Stimulated activated CD4-positive, alpha-beta T cell treated with anti-CD3 and anti-CD28 coated beads, Interleukin-2, amount 100 ng/mL, for 48 hours (primary cell): ENCODE measurements around the gene FSTL4.
"Not testable (repeated sequence)": the region's sequence is repeated elsewhere in the genome, so short reads cannot be mapped to it uniquely, and the experiment has no call there.

ENCODE experiments used
- DNase-seq, 2 donors: peaks; one replicate each; pipeline ENCODE4 v3.0.0-alpha.2; 2020

The FSTL4 gene

DNA sequence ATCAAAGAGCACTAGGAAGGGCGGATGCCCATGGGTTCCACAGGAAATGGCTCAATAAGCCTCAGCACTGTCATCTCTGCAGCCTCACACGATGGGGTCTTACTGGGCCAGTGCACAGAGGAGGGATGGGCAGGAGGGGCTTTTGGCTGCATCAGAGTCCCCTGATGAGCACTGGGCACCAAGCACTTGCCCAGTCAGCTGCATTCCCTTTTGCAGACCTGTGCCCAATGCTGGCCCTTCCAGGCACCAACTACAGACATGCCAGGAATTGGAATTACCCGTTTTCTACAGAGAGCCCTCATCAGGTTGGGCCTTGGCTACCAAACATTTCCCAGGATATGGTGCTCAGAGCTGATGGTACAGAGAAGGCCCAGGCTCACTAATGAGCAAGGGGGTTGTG, 378.1 kb downstream of the FSTL4 start:
- no peak for DNase-seq

DNA sequence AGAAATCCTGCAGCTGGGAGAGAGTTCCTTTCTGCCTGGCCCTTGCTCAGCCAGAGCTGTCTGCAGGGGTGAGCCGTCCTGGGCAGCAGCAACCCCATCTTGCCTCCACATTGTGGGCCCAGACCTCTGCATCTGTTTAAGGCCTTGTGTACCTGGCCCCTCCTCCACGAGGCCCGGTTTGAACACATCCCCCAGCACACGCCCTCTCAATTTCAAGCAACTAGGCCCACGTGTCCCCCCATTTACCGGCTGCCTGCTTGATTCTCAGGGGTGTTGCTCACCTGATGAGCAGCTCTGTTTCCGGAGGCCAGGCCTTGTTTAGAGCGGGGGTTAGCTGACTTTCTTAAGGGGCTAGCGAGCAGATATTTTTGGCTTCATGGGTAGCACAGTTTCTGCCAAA, 378.7 kb downstream of the FSTL4 start:
- no peak for DNase-seq

DNA sequence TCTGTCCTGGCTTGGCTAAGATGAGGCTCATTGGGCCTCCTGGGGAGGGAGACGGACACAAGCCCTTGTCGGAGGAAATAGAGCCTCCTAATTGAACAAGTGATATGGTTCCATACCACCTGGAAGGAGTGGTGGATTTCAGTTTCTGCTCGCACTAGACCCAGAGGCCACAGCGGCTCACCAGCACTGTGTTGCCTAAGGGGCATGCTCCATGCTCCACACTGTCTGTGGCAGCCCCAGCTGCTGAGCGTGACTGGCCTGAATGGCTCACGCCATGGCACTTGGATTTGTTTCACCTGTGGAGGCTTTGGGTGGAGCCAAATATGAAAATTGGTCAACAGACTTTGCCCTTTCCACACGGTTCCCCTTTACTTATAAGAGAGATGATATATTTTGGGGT, 379.4 kb downstream of the FSTL4 start:
- no peak for DNase-seq

DNA sequence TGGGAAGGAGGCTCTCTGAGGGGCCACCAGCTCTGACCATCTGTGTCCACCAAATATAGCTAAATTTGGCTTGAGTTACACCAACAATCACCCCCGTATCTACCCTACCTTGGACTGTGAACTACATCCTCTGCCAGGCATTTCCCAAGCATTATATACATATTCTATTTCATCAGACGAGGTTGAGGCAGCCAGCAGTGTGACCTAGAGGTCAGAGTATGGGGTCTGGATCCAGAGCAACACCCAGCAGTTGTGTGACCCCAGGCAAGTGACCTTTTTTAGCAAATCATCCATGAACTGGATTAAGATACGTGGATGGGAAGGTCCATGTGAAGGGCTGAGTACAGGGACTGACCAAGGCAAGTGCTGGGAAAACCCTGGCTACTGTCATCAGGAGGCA, 379.9 kb downstream of the FSTL4 start:
- DNase-seq: no peak

DNA sequence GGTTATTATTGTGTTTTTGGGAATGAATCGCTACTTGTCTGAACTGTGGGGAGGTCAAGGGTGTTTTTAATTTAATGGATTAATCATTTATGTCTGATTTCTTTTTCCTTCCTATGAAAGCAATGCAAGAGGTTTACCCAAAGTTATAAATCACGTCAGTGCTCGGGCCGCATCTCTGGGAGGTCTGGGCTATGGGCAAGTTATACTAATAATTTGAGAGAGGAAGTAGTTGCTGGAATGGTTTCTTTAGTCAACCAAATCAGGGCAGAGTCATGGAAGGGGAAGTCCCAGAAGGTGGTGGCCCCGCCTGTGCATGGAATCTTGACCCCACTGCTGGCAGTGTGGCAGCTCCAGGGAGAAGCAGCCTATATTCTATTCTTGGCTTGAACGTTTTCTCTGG, 380.3 kb downstream of the FSTL4 start:
- no peak for DNase-seq

DNA sequence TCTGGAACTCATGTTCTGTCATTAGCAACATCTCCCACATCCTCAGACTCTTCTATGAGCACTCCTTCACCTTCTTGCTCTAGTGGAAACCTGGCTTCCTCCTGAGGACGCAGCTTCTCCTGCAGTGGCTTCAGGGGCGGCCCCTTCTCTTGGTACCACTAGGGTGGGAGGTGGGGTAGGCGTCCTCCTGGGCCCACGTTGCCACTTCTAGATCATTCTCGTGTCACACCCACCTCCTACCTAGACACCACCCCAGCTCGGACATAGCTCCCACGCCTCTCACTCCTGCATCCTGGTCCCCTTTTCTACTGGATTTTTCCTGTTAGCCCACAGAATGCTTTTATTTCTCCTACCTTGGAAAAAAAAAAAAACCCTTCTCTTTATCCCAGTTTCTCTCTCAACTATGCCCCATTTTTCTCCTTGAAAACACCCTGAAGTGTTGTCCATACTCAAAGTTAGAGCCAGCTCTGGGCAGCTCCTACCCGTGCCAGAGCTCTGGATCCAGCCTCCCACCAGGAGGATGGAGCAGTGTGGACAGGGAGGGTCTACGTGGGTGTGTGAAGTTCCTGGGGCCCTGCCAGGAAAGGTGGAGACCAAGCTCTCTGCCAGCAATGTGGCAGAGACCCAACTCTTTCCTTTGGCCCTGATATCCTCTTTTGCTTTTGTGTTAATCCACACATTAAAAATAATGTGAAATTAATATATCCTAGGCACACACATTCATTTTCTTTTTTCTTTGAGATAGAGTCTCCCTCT, 381.3 kb downstream of the FSTL4 start:
- no peak for DNase-seq

DNA sequence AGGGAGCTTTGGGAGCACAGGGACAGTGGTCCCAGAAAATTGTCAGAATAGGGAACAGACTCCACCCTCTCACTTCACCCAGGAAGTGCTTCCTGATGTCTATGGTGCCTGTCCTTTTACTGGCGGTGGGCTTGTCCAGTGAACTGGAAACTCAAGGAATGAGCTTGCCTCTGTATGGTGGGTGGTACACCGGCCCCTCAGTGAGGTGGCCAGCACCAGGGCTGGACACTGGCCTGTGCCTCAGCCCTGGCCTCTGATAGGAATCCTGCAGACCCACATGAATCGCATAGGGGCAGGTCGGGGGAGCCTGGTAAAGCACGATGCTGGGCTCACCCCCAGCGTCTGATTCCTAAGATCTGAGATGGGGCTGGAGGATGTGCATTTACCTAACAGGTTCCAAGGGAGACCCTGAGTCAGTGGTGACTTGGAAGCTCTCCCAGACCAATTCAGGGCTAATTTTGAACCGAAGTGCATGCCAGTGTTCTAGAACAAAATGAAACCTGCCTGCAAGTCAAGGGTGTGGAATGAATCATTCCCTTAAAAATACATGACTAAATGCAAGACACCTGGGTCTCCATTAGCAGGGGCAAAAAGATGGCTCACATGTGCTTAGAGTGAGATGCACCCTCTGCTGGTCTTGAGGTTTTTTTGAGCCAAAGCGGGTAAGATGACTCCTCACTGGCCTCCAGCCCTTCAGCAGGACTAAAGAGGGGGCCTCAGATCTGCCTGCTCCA, 382.2 kb downstream of the FSTL4 start:
- DNase-seq: no peak

DNA sequence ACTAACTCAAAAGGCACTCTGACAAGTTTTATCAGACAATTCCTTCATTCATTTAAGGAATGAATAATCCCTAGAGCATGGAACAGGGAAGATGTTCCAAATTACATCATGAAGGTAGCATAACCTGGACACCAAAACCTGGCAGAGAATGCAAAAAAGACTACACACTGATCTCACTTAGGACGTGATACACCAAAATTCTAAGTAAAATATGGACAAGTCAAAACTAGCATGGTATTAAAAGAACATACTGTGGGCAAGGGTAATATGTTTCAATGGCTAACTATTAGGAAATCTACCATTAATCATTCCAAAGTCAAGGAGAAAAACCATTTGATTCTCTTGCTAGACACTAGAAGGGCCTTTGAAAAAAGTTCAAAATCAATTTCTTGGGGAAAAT, 384.0 kb downstream of the FSTL4 start:
- no peak for DNase-seq

DNA sequence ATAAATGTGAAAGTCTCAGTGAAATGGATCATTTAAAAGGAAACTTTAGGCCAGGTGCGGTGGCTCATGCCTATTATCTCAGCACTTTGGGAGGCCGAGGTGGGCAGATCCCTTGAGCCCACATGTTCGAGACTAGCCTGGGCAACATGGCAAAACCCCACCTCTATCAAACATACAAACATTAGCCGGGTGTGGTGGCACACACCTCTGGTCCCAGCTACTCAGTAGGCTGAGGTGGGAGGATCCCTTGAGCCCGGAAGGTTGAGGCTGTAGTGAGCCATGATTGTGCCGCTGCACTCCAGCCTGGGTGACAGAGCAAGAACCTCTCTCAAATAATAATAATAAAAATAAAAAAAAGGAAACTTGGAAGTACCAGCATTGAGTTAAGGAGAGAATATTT, 384.4 kb downstream of the FSTL4 start:
- no peak for DNase-seq

DNA sequence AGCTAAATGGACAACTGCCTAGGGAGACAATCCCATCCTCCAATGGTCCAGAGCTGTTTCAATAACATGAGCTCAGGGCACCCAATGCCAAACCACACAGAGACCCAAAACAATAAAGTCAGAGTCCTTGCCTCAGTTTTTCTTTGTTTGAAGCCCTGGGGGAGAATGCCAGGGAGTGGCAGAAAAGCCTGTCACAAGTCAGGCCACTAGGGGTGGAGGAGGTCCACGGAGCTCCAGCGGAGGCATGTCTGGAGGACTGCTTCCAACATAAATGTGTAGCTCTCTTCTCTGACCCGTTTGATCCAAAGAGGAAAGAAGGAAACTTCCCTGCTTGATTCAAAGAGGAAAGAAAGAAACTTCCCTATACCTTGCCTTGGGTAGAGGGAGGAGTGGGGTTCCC, 385.3 kb downstream of the FSTL4 start:
- DNase-seq: no peak

DNA sequence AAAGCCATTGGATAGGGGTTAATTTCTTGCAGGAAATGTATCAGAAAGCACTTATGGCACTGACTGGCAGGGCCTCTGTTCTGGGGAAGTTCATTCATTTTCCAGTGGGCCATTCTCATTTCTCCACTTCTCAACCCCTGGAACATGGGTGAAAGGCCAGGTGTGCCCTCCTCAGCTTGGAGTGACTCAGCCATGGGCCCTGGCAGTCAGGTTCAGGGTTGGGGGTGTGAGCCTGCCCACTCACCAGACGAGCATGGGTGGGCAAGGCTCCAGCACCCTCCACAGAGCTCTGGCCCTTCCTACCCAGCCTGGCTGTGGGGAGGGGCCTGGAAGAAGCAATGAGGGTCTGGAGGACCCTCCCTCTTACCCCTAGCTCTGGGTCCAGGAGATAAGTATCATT, 386.2 kb downstream of the FSTL4 start:
- DNase-seq: no peak

DNA sequence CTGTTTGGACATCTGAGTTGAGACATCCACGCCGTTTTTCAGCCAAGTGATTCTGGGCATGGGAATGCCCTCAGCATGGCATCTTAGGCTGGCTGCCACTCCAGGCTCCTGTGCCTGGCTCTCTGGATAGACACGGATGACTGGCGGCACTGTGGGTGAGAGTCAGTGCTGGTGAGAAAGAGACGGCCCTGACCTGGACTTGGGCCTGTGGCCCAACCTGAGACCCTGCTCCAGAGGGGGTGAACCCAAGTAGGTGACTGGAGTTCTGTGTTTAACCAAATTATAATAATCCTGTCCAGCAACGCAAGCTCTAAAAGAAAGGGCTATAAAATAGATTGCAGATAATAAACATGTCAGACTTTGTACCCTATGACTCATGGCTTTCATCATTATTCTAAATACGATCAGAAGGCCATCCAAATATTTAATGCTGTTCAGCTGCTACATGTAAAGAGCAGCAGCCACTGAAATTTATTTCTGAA, 386.6 kb downstream of the FSTL4 start:
- no peak for DNase-seq

DNA sequence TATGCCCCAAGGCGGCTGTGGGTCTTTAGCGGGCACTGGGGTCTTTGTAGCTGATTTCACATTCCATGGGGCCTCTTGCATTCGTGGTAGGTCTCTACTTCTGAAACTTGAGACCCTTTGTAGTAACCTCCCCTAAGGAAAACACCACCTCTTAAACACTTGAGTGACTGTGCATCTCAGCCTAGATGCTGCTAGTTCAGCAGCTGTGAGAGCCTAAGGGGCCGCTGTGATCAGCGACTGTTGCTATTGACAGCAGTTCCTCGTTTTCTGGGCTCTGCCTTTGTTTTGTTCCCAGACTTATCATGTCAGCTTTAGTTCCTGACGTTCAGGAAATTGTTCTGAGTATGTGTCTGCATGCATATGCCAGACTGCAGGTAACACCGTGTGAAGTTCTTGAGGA, 389.4 kb downstream of the FSTL4 start:
- no peak for DNase-seq

DNA sequence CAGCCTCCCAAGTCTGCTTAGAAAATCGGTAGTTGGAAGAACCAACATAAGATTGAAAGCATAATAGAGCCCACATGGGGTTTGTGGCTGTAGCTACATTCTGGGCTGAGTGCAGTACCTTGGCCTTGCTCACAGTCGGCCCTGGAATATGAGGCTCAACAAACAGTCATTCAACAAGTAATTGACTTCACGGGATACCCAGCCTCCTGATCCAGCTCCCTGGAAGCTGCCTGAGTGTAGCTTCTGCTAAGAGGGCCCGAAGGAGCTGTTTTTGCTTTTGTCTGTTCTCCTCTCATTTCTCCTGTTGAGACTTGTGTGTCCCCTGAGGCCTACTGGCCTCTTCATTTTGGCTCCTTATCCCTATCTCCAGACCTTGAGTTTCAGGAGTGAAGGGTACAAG, 389.8 kb downstream of the FSTL4 start:
- no peak for DNase-seq

DNA sequence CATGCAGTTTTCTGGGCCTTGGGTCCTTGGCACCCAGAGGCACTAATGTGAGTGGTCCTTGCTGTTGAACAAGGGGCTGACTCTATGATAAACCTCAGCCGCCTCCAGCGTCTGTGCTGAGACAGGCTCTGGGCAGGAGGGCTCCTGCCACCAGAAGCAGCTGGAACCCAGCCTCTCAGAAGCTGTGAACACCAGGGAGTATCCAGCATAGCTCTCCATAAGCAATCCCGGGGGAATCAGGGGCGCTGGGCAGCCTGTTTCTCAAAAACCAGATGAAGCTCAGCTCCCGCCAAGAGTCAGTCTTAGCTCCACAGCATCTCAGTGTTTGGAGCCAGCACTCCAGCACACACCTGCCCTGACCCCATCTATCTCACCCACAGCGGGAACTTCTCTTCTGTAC, 390.3 kb downstream of the FSTL4 start:
- no peak for DNase-seq

DNA sequence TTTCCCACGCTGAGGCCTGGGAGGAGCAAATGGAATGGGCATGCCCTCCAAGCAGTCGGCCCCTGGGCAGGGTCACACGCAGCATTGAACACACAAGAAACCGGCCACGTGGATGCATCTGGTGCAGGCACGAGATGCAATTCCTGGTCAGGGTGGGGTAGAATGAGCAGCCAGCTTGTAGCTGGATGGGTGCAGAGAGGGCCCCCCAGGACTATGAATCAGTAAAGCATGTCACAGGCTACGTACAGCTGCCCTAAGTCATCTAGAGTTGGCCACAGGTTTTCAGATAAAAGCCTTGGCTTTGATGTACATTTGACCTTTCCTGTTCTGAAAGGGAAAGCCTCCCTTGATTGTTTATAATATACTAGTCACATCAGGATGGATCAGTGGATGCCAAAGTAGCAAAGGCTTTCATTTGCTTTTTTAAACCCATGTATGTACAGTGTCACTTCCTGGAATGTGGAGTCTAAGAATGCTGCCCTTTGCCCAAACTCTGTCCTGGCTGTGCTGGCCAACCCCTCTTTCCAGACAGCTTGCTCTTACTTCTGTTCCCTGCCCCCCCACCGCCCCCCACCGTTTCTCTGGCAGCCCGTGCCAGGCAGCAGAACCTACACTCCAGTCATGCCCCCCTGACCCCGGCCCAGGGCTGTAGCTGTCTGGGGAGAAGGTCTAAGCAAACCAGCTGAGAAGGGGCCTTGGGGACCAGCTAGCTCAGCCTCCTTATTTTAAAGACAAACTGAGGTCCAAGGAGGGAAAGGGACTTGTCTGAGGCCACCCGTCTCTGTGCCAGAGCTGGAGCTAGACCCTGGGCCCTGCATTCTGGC, 391.3 kb downstream of the FSTL4 start:
- DNase-seq: no peak

DNA sequence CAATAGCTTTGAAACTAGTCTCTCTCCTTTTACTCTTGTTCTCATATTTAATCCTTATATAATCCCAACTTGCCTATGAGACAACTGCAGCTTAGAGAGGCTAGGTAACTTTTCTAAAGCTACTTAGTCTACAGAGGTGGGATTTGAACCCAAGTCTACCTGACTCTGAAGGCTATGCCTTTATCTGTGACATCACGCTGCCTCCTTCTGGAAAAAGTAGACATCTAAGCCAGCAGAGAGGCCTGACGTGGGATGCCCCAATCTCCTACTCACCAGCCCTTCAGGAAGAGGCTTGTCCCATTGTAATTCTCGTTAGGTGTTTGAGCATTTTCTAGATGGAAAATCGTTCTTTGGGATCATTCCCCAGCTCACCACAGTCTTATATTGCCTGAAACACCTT, 393.0 kb downstream of the FSTL4 start:
- no peak for DNase-seq

DNA sequence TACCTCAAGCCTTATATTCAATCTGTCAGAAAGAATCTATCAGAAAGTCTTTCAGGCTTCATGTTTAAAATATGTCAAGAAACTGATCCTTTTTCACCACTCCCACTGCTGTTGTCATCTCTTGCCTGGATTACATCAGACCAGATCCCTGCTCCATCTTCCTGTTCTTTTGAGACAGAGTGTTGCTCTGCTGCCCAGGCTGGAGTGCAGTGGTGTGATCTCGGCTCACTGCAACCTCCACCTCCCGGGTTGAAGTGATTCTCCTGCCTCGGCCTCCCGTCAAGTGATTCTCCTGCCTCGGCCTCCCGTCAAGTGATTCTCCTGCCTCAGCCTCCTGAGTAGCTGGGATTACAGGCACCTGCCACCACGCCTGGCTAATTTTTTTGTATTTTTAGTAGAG, 396.2 kb downstream of the FSTL4 start:
- not testable (repeated sequence) for DNase-seq

DNA sequence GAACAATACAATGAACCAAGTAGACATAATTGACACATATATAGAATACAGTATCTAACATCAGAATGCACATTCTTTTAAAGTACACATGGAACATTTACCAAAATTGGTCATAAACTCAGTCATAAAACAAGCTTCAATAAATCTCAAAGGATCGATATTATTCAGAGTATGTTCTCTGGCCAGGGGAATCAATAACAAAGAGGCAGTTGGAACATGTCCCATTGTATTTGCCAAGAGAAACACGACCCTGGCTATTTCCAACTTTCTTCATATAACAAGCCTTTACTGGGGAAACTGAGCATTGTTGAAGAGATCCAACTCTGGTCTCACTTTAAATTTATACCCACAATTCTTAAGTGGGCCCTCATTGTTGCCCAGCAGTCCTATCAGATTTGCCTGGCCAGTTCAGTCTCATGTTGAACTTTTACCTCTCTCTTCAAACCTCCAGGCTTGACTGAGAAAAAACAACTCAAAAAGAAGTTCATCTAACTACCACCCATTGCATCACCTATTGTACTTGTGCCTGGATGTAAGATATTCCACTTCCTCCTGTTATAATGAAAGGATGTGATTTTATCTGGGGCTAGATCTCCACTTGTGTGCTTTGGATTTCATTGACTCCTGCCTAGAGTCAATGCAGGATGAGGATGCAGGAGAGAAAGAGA, 398.1 kb downstream of the FSTL4 start:
- DNase-seq: no peak

DNA sequence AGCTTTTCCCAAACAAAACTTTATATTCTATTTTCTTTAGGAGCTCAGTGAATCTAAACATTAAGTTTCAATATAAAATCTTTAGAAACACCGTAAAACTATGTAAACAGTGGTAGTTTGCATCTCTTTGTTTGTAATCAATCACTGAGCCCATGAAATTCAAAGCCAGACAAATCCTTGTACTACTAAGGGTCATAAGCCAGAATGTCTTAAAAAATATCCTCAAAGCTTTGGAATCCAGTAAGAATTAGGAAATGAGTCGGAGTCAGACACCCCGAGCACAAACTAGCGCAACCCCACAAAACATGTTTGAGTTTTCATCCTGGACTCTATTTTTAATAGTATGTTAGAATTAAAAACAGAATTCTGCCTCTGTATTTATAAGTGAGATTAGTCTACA, 406.7 kb downstream of the FSTL4 start:
- no peak for DNase-seq

DNA sequence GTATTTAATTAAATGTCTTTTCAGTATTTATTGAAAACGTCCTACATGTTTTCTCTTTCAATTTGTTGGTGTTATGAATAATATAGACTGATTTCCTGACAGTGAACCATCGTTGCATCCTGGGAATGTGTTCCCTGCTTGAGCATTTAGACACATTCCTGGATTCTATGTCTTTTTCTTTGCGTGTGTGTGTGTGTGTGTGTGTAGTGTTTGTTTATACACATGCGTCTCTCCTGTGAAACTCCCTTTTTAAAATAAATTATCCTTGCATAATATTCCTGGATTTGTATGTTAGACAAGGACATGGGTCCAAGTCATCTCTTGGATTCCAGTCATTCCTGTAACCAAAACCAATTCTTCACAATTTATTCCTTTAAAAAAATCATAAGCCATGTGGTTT, 407.1 kb downstream of the FSTL4 start:
- DNase-seq: no peak

DNA sequence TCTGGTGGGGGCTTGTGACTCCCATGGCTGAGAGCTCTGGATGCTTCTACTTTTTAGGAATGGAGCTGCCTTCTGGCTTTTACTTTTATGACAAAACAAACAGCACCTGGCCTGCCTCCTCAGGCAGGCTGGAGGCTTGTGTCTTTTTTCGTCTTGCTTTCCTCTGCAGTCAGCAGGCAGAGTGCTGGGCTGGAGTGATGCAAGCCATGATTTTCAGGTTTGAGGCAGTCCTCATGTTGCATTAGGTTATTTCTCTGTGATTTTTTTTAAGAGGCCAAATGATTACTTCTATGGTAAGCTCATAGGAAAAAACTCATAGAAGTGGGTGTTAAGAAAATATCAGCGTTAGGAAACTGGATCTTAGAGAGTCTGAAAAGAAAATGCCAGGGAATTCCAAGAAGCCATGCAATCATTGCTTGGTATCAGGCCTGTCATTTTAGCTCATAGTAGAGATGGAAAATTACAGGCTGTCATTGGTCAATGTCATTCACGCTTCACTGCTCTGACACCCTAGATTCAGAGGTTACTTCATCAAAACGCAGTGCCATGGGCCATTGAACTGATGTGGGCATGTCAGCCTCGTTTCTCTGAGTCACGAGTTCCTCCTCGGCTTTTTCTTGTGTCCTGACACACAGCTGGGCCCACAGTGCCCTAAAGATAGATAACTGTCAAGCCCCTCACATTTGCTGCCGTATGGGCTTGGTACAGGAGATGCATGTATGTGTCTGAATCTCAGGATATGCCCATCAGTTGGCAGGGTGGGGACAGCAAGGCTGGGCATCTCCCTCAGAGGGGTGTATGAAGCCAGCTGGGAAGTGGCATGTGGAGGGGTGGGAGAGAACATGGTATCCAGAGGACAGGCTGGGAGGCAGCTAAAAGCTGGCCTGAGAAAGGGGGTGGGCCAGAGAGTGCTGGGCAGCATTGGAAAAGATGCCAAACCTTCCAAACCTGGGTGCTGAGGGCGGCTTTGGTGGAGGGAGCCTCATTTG, 408.7 kb downstream of the FSTL4 start:
- DNase-seq: no peak
